GM19328 (cell line): Measurements from ENCODE around the gene STEAP3.

Experiments
- ATAC-seq: cut with Tn5 transposase; IDR thresholded peaks from one replicate; pipeline ENCODE4 v1.9.1; 2021; ENCODE audit warnings: mild to moderate bottlenecking, moderate library complexity; ENCODE audit not compliant: unreplicated experiment

The STEAP3 gene

DNA sequence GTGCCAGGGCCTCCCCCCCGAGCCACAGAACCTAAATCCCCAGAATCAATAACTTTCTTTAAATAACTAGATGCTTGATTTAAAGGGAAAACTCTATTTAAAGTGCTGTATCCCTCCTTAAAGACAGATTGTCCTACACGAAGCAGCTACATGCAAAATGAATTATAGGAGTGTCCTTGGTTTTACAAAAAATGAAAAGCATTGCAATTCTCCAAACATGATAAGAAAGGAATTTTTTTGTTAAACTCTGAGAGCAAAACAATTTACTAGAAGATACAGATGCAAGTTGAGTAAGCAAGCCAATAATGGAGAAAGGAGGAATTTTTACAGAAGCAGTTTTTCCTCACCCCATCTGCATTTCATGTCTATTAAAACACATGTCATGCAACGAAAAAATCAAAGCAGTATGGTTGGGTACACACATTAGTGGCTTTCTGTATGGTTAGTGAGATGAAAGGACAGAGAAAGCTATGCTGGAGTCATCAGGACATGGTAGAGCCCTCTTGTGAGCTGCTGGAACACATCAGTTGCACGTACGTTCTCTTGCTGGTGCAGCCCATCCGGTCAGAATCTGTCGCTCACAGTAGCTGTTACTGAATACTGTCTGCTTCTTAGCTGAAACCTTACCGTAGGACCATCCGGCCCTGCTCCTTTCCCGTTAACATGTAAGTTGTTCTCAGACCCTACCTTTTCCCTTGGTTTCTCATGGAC lies 25.9 kb upstream of the STEAP3 start:
- ATAC-seq, result no peak

- no peak for ATAC-seq
These were observed 25.3 kb upstream of the STEAP3 start for GRCh38 chr2:119198240-119198840.

DNA sequence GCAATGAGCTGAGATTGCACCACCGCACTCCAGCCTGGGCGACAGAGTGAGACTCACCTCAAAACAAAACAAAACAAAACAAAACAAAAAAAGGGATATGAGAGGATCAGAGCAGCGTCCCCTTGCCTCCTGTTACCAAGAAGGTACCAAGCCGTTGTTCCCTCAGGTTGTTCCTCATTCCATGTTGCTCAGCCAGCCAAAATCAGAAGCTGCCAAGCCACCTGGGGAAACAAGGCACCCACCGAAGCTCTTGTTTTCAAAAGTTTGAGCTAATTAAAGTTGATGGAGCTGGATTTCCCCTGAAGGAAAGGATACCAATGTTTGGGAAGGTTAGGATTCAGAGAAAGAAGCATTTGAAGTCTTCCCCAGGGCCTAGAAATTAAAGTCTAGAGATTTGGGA lies 21.8 kb upstream of the STEAP3 start:
- no peak for ATAC-seq

GRCh38 chr2:119202610-119203310 lies 20.9 kb upstream of the STEAP3 start:
- no peak for ATAC-seq

DNA sequence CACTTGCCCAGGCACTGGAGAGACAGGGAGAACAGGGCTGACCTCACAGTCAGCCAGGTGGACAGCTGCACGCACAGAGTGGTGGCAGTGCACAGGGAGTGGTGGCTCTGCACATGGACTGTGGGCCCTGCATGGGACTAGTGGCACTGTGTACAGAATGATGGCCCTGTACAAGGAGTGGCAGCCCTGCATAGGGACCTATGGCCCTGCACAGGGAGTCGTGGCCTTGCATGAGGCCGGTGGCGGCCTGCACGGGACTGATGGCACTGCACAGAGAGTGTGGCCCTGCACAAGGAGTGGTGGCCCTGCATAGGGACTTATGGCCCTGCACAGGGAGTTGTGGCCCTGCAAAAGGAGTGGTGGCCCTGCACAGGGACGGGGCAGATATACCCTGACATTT lies 19.1 kb upstream of the STEAP3 start:
- ATAC-seq, result no peak

- ATAC-seq, result no peak
These were observed 18.5 kb upstream of the STEAP3 start for GRCh38 chr2:119205001-119205706.

- no peak for ATAC-seq
These were observed 17.4 kb upstream of the STEAP3 start for GRCh38 chr2:119206201-119206600.

DNA sequence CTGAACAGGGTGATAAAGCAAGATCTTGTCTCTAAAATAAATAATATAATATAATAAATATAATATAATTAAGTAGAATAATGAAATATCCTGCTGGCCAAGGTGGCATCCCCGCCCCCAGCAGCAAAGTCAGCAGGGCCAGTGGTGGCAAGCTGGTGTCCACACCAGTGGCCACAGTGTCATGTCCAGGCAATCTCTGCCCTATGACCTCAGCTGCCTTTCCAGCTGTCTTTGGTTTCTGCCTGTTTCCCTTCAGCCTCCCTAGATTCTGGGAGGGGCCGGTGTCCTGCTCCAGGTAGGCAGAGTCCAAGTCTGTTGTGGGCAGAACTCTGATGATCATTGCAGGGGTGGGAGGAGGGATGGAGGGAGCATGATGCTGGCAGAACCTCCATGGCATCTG lies 16.2 kb upstream of the STEAP3 start:
- no peak for ATAC-seq

GRCh38 chr2:119208791-119209203 lies 14.8 kb upstream of the STEAP3 start:
- ATAC-seq, result no peak

DNA sequence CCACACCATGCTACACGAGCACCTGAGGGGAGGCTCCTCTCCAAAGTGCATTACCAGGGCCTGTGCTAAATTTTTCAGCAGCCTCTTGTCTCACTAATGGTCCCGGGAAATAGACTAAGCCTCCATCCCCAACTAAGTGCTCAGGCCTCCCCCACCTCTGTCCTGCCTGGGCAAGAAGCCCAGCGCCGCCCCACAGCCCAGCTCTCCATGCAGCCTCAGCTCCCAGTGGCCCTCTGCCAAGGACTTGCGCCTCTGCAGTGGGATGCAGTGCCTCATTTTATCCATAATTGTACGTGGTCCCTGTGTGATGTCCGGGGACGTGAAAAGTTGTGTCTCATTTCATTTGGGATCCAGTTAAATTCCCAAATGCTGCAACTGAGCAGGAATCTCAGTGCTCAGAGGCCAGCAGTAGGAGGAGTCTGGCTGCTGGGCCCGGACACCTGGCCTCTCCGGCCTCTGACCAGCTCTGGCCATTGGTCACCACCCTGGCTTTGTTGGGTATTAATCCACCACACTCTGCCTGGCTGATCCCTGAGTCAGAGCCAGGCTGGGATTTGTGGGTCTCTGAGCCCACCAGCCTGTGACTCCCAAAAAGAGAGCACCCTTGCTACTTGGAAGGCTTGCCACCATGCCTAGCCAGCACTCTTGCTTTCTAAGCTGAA lies 11.4 kb upstream of the STEAP3 start:
- no peak for ATAC-seq

GRCh38 chr2:119214453-119215037 lies 9.1 kb upstream of the STEAP3 start:
- ATAC-seq, result no peak

- no peak for ATAC-seq
These were observed 6.6 kb upstream of the STEAP3 start for GRCh38 chr2:119216994-119217393.

- ATAC-seq, result no peak
These were observed 5.1 kb upstream of the STEAP3 start for GRCh38 chr2:119218478-119219064.

- no peak for ATAC-seq
These were observed 3.8 kb upstream of the STEAP3 start for GRCh38 chr2:119219873-119220272.

GRCh38 chr2:119220720-119221301 lies 2.8 kb upstream of the STEAP3 start:
- ATAC-seq, result no peak

DNA sequence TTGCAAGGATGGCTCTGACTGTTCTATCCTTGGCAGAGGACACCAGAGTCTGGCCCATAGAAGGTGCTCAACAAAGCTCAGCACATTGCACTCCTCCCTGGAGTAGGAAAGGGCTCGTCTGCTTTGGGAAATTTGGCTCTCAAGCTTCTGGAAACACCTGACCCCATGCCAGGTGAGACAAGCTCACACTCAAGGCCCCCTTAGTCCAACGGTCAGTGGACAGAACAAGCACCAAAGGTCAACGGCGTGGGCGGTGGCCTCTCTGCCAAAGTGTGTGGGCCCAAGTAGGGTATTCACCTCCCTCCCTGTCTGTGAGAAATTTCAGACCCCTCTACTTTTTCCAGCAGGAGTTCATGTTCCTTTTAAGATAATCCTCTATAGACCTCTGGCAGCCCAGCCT lies 2.0 kb upstream of the STEAP3 start:
- ATAC-seq, result no peak

DNA sequence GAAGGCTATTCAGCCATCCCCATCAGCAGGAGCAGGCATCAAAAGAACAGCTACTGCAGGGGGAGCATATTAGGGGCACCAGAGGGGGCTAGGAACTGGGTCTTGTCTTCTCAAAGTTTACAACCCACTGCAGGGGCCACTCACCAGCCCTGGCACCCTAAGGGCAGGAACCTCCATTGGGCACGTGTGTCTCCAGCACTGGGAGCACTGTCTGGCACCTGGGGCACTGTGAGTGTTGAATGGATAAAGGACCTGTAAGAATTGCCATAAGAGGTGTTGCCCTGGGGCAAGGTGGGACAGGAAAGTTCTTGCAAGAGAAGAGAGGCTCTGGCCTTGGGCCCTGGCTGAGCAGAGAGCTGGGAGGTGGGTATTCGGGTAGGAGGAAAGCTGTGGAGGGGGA lies 1.4 kb upstream of the STEAP3 start:
- no peak for ATAC-seq

DNA sequence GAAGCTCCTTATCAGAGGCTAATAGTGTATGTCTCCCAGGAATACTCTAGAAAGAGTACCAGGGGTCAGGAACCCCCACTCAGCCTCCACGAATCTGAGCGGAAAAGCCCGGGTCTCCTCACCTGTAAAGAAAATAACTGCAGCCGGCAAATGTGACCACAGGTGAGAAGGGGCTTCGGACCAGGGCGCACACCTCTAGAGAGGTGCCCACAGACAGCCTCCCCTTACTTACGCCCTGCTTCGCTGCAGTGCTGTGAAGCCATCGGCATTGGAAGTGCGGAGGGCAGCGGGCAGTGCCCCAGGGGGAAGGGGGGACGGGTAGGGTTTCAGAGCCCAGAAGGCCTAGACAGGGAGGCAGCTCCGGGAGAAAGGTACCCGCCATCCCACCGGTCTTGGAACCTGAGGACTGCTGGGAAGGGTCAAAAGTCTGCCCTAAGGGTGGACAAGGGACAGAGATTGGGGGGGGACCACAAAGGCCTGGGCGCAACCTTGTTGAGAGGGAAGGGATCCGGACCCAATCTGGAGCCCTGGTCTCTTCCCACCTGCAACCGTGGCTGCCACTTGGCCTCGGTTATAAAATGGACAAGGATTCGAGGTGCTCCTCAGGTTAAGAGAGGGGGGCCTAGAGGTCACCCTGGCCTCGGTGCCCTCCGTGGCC lies 642 bp upstream of the STEAP3 start:
- no peak for ATAC-seq

- no peak for ATAC-seq
These were observed 914 bp downstream of the STEAP3 start for GRCh38 chr2:119224391-119225104.
